NCI-H748 (cell line): ENCODE data around the gene FHOD1.

Experiments used
- DNase-seq: peaks from one replicate; lab custom pipeline; 2025; ENCODE audit not compliant: unreplicated experiment; lab: John Stamatoyannopoulos, UW

Gene FHOD1

DNA sequence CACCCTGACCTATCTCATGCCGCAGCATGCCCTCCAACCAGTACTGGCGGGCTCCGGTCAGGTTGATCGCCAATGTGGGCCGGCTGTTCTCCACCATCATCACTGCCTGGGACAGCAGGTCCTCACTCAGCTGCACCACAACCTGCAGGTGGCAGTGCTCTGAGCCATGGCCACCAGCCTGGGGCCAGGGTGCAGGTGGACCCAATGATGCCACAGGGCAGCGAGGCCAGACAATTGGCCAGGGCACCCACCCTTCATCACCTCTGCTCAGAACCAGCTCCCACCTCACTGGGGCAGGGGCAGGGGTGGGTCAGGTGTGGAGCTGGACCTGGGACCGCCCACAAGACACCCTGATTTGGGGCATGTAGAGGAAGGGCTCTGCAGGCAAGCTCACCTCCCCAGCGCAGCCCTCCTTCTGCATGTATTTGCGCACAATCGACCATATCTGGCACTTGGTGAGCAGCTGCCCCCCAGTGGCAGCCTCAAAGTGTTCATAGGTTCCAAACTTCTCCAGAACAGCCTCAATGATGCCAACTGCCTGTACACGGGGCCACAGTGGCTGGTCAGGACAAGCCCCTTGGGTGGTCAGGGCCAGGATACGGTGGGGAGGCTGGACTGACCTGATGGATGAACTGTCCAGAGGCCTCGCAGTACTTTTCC is 67.7 kb downstream of the FHOD1 start:
- peak; percentile 3 for DNase-seq
